Colonic mucosa (tissue), 4 donors: ENCODE data around the gene AGO1. TPM values are rescaled to one million over a fixed set of nuclear protein-coding genes. Genes with fewer than 3 reads are reported as not detected.

ENCODE experiments used
- DNase-seq: peaks from one replicate; pipeline ENCODE4 v3.0.0-alpha.2; 2020
- H3K27ac ChIP-seq: fragments of 200-600 bp; one replicate; pipeline ENCODE4 v1.8.0; 2021
- H3K27me3 ChIP-seq: fragments of 200-600 bp; one replicate; pipeline ENCODE4 v1.8.0; 2021
- H3K36me3 ChIP-seq: fragments of 200-600 bp; one replicate; pipeline ENCODE4 v1.8.0; 2021
- H3K4me1 ChIP-seq: fragments of 200-600 bp; one replicate; pipeline ENCODE4 v1.8.0; 2021; ENCODE audit warnings: mild to moderate bottlenecking
- H3K4me3 ChIP-seq: fragments of 200-600 bp; one replicate; pipeline ENCODE4 v1.8.0; 2021
- H3K9ac ChIP-seq, 2 donors: one replicate each; pipeline ENCODE4 v1.7.0; 2013; ENCODE audit warnings: control low read depth in 2 of 2, low read depth in 2 of 2, low read length in 2 of 2
- H3K9me3 ChIP-seq: fragments of 200-600 bp; one replicate; pipeline ENCODE4 v1.8.0; 2021
- CTCF ChIP-seq: fragments of 200-600 bp; IDR thresholded peaks from one replicate; pipeline ENCODE4 v1.8.0; 2022; ENCODE audit warnings: antibody characterized with exemption, mild to moderate bottlenecking
- intact Hi-C: fragments of 100-400 bp; cut with DNase I; formaldehyde crosslinking; loops from one replicate; pipeline ENCODE4 v1.14.1; 2022
- total RNA-seq, 2 donors: library from RNA; stranded (reverse); fragmentation: NEBNext Ultra II Directional in 1 of 2; extraction: Animal tissue kit (Norgen Biotek cat#: 25700) in 1 of 2; gene quantifications; one replicate each; pipeline ENCODE4 v1.2.1, GENCODE V29; 2021
- donor health status: healthy.
- donor health status: DM: no; HTN: no; CAD: no.
- donor health status: DM: no; HTN: no; CAD: no.

AGO1 gene
- total RNA-seq, 2 donors from 2014 or later = 24.2 to 27.7 TPM

DNA sequence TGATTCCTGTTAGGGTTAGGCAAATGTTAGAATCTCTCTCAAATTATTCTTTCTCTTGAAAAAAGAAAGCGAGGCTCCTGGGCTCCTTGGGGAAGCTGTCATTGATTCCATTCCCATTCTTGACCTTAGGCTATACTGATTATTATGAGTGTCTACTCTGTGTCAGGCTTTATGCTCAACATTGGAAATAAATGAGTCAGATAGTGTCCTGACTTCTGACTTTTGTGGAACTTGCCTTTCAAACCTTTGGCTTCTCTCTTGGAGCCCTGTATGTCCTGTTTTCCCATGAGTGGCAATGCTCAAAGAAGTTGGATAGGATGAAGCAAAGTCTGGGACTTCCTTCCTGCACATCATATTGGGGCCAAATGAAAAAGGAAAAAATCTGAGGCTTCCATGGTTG lies 11.6 kb downstream of the AGO1 start:
- TF ChIP-seq CTCF = no peak
- Histone ChIP-seq H3K27me3 (no peaks in the 10 kb centered on the region), H3K9me3 (no peaks in the 10 kb centered on the region), H3K4me1 (no peaks in the 10 kb centered on the region), H3K27ac (no peak overlapping the region), H3K4me3 (no peak overlapping the region), H3K9ac (no peak overlapping the region), H3K36me3 (no peaks in the 10 kb centered on the region)
- intact Hi-C loops = no loop called here
- DNase-seq = no peak

- Histone ChIP-seq H3K4me1 (no peaks in the 10 kb centered on the region), H3K9ac (no peak overlapping the region), H3K36me3 (no peaks in the 10 kb centered on the region), H3K9me3 (no peaks in the 10 kb centered on the region), H3K4me3 (no peak overlapping the region), H3K27me3 (no peaks in the 10 kb centered on the region), H3K27ac (no peak overlapping the region)
- intact Hi-C loops = no loop called here
- no peak for DNase-seq
- TF ChIP-seq CTCF = no peak
Measured at GRCh38 chr1:35899941-35900340, 16.9 kb downstream of the AGO1 start.

DNA sequence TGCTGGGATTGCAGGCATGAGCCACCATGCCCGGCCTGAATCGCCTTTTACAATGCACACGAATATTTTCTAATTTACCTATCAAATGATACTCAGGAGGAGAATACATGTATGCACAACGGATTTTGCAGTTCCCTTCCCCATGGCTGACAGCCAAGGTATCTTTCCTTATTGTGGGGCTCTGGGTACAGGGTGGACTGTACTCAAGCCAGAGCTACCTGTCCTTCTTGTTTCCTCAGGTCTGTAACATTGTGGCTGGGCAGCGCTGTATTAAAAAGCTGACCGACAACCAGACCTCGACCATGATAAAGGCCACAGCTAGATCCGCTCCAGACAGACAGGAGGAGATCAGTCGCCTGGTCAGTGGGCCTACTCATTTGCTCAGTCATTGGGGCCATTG lies 18.2 kb downstream of the AGO1 start:
- TF ChIP-seq CTCF = no peak

DNA sequence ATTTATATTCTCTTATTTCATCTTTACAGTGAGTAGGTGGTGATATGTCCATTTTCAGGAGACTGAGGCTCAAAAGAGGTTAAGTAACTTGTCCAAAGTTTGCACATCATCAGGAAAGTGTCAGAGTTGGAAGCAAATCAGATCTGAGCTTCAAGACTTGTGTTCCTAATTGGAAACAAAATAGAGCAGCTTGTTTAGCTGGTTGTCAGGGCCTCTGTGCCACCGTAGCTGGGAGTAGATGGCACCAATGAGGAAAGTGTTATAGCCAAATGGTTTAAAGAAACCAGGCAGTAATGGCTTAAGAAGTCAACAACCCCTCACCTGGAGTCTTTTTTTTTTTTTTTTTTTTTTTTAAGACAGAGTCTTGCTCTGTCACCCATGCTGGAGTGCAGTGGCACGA lies 19.7 kb downstream of the AGO1 start:
- intact Hi-C loops = no loop called here
- H3K36me3 ChIP-seq = peaks cover 9% of the 10 kb centered on the region
- no peak overlapping the region for H3K9ac ChIP-seq

More for the DNA sequence above, 18.2 kb downstream of the AGO1 start:
- Histone ChIP-seq H3K9me3 (no peaks in the 10 kb centered on the region), H3K4me1 (no peaks in the 10 kb centered on the region), H3K4me3 (no peak overlapping the region), H3K27me3 (no peaks in the 10 kb centered on the region), H3K36me3 (no peaks in the 10 kb centered on the region), H3K9ac (no peak overlapping the region), H3K27ac (no peak overlapping the region)
- intact Hi-C loops = no loop called here
- no peak for DNase-seq

DNA sequence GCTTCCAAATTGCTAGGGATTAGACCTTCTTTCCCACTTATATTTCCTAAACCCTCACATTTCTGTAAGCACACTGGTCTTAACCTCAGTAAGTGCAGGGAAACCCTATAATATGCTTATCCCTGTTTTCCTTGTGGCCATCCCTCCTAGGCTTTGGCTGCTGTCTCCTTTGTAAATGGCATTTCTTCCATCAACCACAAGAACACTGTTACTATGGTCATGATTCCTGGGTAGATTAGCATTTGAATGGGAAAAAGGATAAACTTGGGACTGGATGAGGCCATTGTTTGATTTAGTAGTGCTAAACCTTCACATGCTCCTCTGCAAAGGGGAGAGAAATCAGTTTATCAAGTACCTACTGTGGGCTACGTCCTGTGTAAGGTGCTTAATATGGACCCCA lies 31.7 kb downstream of the AGO1 start:
- intact Hi-C loops = no loop called here
- H3K4me1 ChIP-seq = no peaks in the 10 kb centered on the region
- H3K4me3 ChIP-seq = no peak overlapping the region
- no peak overlapping the region for H3K27ac ChIP-seq
- no peak overlapping the region for H3K9ac ChIP-seq
- no peaks in the 10 kb centered on the region for H3K27me3 ChIP-seq
- peaks cover 14% of the 10 kb centered on the region for H3K36me3 ChIP-seq
- no peak for TF ChIP-seq CTCF
- H3K9me3 ChIP-seq = no peaks in the 10 kb centered on the region
- no peak for DNase-seq

More for the DNA sequence above, 19.7 kb downstream of the AGO1 start:
- DNase-seq = no peak
- Histone ChIP-seq H3K27me3 (no peaks in the 10 kb centered on the region), H3K9me3 (no peaks in the 10 kb centered on the region), H3K27ac (no peak overlapping the region), H3K4me3 (no peak overlapping the region), H3K4me1 (no peaks in the 10 kb centered on the region)
- TF ChIP-seq CTCF = no peak

GRCh38 chr1:35915693-35916092 lies 32.7 kb downstream of the AGO1 start:
- Histone ChIP-seq H3K4me3 (no peak overlapping the region), H3K27ac (no peak overlapping the region), H3K9me3 (no peaks in the 10 kb centered on the region), H3K27me3 (no peaks in the 10 kb centered on the region), H3K9ac (no peak overlapping the region), H3K36me3 (peaks cover 14% of the 10 kb centered on the region), H3K4me1 (no peaks in the 10 kb centered on the region)
- TF ChIP-seq CTCF = no peak
- intact Hi-C loops = no loop called here
- no peak for DNase-seq
